DMS114 treated with DMSO at 0.1 percent for 48 hours (cell line): ENCODE data around the gene RNF222.
"Not testable (repeated sequence)": the region's sequence is repeated elsewhere in the genome, so short reads cannot be mapped to it uniquely, and the experiment has no call there.

Source experiments
- DNase-seq: peaks from one replicate; lab custom pipeline; 2025; ENCODE audit not compliant: unreplicated experiment; lab: John Stamatoyannopoulos, UW

Gene RNF222

GRCh38 chr17:8382052-8382879, 15.4 kb downstream of the RNF222 start:
- no peak for DNase-seq

- no peak for DNase-seq
Measured at GRCh38 chr17:8380049-8380448, 17.6 kb downstream of the RNF222 start.

- not testable (repeated sequence) for DNase-seq
Measured at GRCh38 chr17:8378117-8378516, 19.5 kb downstream of the RNF222 start.

DNA sequence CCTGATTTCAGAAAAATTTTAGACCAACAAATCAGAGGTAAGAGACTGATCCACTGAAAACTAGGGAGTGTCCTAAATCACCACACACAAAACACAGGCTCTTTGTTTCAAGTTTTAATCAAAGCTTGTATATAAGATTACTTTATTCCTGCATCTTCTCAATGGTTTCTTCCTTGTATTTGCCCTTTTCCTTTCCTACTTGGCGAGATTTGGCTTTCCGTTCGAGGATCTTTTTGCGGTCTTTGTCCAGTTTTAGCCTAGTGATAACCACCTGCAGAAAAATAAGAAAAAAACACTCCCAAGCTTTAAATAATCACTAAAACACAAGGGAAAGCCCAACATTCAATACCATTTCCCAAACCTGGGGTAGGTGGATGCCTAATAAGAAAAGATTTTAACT, 20.2 kb downstream of the RNF222 start:
- DNase-seq = no peak

GRCh38 chr17:8376271-8377067, 21.2 kb downstream of the RNF222 start, which contains the start of gene KRABD2:
TSS of gene KRABD2 (minus strand) at chr17:8376704.
- DNase-seq = peak; percentile 77

- DNase-seq = peak; percentile 26
Measured at GRCh38 chr17:8375738-8376259, 21.8 kb downstream of the RNF222 start.

DNA sequence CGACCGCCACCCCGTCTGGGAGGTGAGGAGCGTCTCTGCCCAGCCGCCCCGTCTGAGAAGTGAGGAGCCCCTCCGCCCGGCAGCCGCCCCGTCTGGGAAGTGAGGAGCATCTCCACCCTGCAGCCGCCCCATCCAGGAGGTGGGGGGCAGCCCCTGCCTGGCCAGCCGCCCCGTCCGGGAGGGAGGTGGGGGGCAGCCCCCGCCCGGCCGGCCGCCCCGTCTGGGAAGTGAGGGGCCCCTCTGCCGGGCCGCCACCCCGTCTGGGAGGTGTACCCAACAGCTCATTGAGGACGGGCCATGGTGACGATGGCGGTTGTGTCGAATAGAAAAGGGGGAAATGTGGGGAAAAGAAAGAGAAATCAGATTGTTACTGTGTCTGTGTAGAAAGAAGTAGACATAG, 23.8 kb downstream of the RNF222 start:
- DNase-seq = not testable (repeated sequence)

GRCh38 chr17:8372422-8372821, 25.2 kb downstream of the RNF222 start:
- DNase-seq = no peak

GRCh38 chr17:8371786-8372185, 25.8 kb downstream of the RNF222 start:
- no peak for DNase-seq

DNA sequence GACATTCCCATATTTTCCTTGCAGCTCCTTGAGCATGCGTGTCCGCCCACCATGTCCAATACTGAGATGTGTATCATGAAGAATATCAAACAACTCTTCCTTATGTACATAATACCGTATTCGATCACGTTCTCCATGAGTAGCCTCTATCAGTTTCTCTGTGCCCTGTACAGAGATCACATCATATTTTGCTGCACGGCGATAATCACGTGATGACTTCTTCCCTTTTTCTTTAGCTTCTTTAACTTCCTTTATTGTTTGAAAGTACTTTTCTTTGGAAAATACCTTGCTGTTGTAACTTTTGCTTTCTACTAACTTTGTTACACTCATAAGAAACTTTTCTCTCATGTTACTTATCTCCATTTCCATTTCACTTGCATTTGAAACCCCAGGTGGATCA, 27.7 kb downstream of the RNF222 start:
- no peak for DNase-seq

- DNase-seq = no peak
Measured at GRCh38 chr17:8368193-8368592, 29.4 kb downstream of the RNF222 start.

GRCh38 chr17:8366231-8366630, 31.4 kb downstream of the RNF222 start:
- no peak for DNase-seq

DNA sequence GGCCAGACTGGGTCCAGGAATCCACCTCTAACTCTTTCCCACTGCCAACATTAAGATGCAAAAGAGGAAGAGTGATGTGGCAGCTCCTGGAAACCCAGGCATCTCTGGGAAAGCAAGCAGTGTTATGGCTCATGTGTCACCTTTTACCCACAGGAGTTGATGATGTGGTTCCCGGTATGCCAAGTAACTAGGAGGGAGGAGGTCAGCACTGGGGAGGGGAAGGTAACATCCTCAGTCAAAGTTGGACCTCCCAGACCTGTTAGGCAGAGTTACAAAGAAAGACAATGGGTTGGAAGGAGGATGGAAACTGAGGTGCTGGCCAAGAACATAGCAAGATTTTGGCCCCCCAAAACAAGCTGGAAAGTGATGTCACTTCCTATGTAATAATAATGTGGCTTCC, 32.5 kb downstream of the RNF222 start:
- DNase-seq = no peak

GRCh38 chr17:8362651-8363332, 34.8 kb downstream of the RNF222 start:
- no peak for DNase-seq

GRCh38 chr17:8360751-8361150, 36.9 kb downstream of the RNF222 start:
- DNase-seq = no peak

DNA sequence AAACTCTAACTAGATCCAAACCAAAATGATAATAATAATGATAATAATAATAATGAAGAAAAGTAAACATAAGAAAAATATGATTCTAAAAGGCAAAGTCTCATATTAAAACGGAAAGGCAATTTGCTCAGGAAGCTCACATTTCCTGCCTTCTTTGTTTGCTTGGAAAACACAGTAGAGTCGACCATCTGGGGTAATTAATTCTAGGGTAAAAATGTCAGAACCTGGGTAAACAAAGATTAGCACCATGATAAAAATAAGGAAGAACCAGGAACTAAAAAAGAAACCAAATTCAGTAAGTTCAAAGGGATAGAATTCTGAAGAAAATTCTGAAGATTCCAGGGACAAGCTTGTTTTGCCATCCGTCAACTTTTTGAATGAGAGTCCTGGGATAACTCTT, 37.4 kb downstream of the RNF222 start:
- DNase-seq = no peak

- no peak for DNase-seq
Measured at GRCh38 chr17:8359769-8360168, 37.9 kb downstream of the RNF222 start.

GRCh38 chr17:8357910-8358309, 39.7 kb downstream of the RNF222 start:
- no peak for DNase-seq

DNA sequence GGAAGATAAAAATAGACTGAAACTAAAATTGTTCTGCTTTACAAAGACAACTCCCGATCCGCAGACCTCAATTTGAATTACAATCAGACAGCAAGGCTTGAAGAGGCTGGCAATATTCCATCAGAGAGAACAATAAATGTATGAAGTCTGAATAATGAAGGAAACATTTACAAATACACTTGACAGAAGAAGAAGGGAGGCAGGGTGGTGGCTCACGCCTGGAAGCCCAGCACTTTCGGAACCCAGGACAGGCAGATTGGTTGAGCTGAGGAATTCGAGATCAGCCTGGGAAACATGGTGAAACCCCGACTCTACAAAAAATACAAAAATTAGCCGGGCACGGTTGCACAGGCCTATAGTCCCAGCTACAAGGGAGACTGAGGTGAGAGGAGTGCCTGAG, 43.4 kb downstream of the RNF222 start:
- DNase-seq = no peak

DNA sequence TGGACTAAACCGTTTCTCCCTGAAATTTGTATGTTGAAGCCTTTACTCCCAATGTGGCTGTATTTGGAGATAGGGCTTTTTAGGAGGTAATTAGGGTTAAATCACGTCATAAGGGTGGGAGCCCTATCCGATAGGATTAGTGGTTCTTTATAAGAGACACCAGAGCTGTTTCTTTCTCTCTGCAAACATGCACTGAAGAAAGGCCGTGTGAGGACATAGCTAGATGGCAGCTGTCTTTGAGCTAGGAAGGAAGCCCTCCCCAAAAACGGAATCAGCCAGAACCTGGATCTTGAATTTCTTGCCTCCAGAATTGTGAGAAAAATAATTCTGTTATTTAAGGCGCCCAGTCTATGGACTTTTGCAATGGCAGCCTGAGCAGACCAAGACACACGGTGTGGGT, 43.9 kb downstream of the RNF222 start:
- DNase-seq = no peak

- no peak for DNase-seq
Measured at GRCh38 chr17:8350339-8350738, 47.3 kb downstream of the RNF222 start.
